WTC11 (cell line): ENCODE data around the gene MRGPRF. TPM values are rescaled to one million over a fixed set of nuclear protein-coding genes. Genes with fewer than 3 reads are reported as not detected.

Source experiments
- AFF4 ChIP-seq: sonication (generic); formaldehyde crosslinking; IDR thresholded peaks from 2 replicates; pipeline ENCODE4 v1.8.1; 2023; ENCODE audit warnings: mild to moderate bottlenecking, missing genetic modification reagents, borderline replicate concordance
- ATF2 ChIP-seq: sonication (generic); formaldehyde crosslinking; IDR thresholded peaks from 2 replicates; pipeline ENCODE4 v1.8.1; 2022; ENCODE audit warnings: low read depth, missing genetic modification reagents, borderline replicate concordance
- ATF6 ChIP-seq: sonication (generic); formaldehyde crosslinking; IDR thresholded peaks from 2 replicates; pipeline ENCODE4 v1.8.1; 2023; ENCODE audit warnings: mild to moderate bottlenecking, missing genetic modification reagents
- FOXJ3 ChIP-seq: sonication (generic); formaldehyde crosslinking; IDR thresholded peaks from 2 replicates; pipeline ENCODE4 v1.9.0; 2021; ENCODE audit warnings: missing genetic modification reagents, mild to moderate bottlenecking, borderline replicate concordance
- FOXP1 ChIP-seq: sonication (generic); formaldehyde crosslinking; IDR thresholded peaks from 2 replicates; pipeline ENCODE4 v1.8.0; 2022; ENCODE audit warnings: missing genetic modification reagents, mild to moderate bottlenecking, moderate library complexity, borderline replicate concordance
- GRHL2 ChIP-seq: fragments of 250-450 bp; sonication (Bioruptor Pico); IDR thresholded peaks from 2 replicates; pipeline ENCODE4 v1.8.0; 2022; ENCODE audit warnings: mild to moderate bottlenecking, moderate library complexity; ENCODE audit not compliant: insufficient replicate concordance, severe bottlenecking
- IRF2 ChIP-seq: sonication (generic); formaldehyde crosslinking; IDR thresholded peaks from 2 replicates; pipeline ENCODE4 v1.8.0; 2022; ENCODE audit warnings: low read depth, missing genetic modification reagents, borderline replicate concordance
- JUN ChIP-seq: sonication (generic); formaldehyde crosslinking; IDR thresholded peaks from 2 replicates; pipeline ENCODE4 v1.8.0; 2023; ENCODE audit warnings: mild to moderate bottlenecking, missing genetic modification reagents
- NFE2L1 ChIP-seq: sonication (generic); formaldehyde crosslinking; IDR thresholded peaks from 2 replicates; pipeline ENCODE4 v1.8.1; 2023; ENCODE audit warnings: missing genetic modification reagents
- PREB ChIP-seq: sonication (generic); formaldehyde crosslinking; IDR thresholded peaks from 2 replicates; pipeline ENCODE4 v1.8.1; 2022; ENCODE audit warnings: mild to moderate bottlenecking, missing genetic modification reagents, moderate library complexity, borderline replicate concordance
- SMAD4 ChIP-seq: sonication (generic); formaldehyde crosslinking; IDR thresholded peaks from 2 replicates; pipeline ENCODE4 v1.8.0; 2022; ENCODE audit warnings: mild to moderate bottlenecking, missing genetic modification reagents
- TCF7 ChIP-seq: sonication (generic); formaldehyde crosslinking; IDR thresholded peaks from 2 replicates; pipeline ENCODE4 v1.8.0; 2022; ENCODE audit warnings: mild to moderate bottlenecking, low read depth, missing genetic modification reagents, moderate library complexity
- TEAD1 ChIP-seq: sonication (generic); formaldehyde crosslinking; IDR thresholded peaks from 2 replicates; pipeline ENCODE4 v1.8.0; 2022; ENCODE audit warnings: mild to moderate bottlenecking, missing genetic modification reagents
- ZNF263 ChIP-seq: sonication (generic); formaldehyde crosslinking; IDR thresholded peaks from 2 replicates; pipeline ENCODE4 v1.8.1; 2022; ENCODE audit warnings: low read depth, mild to moderate bottlenecking, moderate library complexity, missing genetic modification reagents
- ZNF532 ChIP-seq: fragments of 250-450 bp; sonication (Bioruptor Pico); IDR thresholded peaks from 2 replicates; pipeline ENCODE4 v1.9.0; 2021; ENCODE audit warnings: mild to moderate bottlenecking, borderline replicate concordance
- total RNA-seq: library from RNA; stranded (reverse); gene quantifications from 3 replicates; pipeline ENCODE4 v1.2.3, GENCODE V29; 2021
- TF ChIP-seq, protein P1 (sequence below): sonication (generic); formaldehyde crosslinking; IDR thresholded peaks from 2 replicates; pipeline ENCODE4 v1.8.0; 2022; ENCODE audit warnings: missing genetic modification reagents
- TF ChIP-seq, protein P2 (sequence below): sonication (generic); formaldehyde crosslinking; IDR thresholded peaks from 2 replicates; pipeline ENCODE4 v1.8.0; 2022; ENCODE audit warnings: mild to moderate bottlenecking, missing genetic modification reagents

Gene MRGPRF
- total RNA-seq, 1 experiment from 2014 or later, result 3.8 TPM

DNA sequence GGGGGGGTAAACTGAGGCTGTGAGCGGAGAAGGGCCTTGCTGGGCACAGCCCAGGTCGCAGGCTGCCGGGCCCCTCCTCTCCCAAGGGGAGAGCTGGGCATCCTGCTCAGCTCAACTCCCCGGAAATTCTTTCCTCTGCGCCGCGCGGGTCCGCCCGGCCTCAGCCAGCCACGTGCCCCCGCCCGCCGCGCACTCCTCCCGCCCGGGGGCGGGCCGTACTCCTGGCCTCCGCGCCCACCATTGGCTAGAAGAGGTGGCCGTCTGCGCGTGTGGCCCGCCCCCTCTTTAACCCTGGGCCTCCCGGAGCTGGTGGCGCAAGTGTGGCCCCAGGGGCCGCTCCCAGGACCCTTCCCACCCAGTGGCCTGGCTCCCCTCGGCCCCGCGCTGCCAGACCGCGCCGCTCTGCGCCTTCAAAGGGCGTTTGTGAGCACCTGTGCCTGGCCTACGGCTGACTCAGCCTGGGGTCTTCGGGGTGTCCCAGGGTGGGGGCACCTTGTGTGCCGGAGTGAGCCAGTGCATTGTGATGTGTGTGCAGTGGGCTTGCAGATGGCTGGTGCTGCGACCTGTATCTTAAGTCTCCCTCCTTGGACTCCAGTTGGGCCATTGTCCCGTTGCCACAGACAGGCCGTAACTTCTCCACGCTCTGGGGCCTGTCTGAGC is 2.0 kb downstream of the MRGPRF start (continued):
- TF ChIP-seq, protein P1, sequence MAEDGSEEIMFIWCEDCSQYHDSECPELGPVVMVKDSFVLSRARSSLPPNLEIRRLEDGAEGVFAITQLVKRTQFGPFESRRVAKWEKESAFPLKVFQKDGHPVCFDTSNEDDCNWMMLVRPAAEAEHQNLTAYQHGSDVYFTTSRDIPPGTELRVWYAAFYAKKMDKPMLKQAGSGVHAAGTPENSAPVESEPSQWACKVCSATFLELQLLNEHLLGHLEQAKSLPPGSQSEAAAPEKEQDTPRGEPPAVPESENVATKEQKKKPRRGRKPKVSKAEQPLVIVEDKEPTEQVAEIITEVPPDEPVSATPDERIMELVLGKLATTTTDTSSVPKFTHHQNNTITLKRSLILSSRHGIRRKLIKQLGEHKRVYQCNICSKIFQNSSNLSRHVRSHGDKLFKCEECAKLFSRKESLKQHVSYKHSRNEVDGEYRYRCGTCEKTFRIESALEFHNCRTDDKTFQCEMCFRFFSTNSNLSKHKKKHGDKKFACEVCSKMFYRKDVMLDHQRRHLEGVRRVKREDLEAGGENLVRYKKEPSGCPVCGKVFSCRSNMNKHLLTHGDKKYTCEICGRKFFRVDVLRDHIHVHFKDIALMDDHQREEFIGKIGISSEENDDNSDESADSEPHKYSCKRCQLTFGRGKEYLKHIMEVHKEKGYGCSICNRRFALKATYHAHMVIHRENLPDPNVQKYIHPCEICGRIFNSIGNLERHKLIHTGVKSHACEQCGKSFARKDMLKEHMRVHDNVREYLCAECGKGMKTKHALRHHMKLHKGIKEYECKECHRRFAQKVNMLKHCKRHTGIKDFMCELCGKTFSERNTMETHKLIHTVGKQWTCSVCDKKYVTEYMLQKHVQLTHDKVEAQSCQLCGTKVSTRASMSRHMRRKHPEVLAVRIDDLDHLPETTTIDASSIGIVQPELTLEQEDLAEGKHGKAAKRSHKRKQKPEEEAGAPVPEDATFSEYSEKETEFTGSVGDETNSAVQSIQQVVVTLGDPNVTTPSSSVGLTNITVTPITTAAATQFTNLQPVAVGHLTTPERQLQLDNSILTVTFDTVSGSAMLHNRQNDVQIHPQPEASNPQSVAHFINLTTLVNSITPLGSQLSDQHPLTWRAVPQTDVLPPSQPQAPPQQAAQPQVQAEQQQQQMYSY, result no peak
- TF ChIP-seq JUN (CRISPR knock-in tag) (no peak), GRHL2 (CRISPR knock-in tag) (no peak), FOXJ3 (CRISPR knock-in tag) (no peak), TEAD1 (CRISPR knock-in tag) (no peak), FOXP1 (CRISPR knock-in tag) (no peak; the same call in 1 of the 2 replicates), PREB (CRISPR knock-in tag) (no peak), SMAD4 (CRISPR knock-in tag) (no peak), ATF6 (no peak), NFE2L1 (no peak), ZNF532 (no peak), ATF2 (no peak), AFF4 (no peak), ZNF263 (no peak), TCF7 (no peak), IRF2 (no peak)
- TF ChIP-seq, protein P2, sequence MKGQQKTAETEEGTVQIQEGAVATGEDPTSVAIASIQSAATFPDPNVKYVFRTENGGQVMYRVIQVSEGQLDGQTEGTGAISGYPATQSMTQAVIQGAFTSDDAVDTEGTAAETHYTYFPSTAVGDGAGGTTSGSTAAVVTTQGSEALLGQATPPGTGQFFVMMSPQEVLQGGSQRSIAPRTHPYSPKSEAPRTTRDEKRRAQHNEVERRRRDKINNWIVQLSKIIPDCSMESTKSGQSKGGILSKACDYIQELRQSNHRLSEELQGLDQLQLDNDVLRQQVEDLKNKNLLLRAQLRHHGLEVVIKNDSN (CRISPR knock-in tag), result peak; percentile 71; the same call in 1 of the 2 replicates
